Activated CD4-positive, alpha-beta T cell treated with anti-CD3 and anti-CD28 coated beads for 48 hours (primary cell): Measurements from ENCODE around the gene SLC35F6.
"Not testable (repeated sequence)": the region's sequence is repeated elsewhere in the genome, so short reads cannot be mapped to it uniquely, and the experiment has no call there.

Experiments
- DNase-seq: peaks from one replicate; pipeline ENCODE4 v3.0.0-alpha.2; 2020

The SLC35F6 gene

GRCh38 chr2:26757873-26758789, 6.0 kb upstream of the SLC35F6 start:
- peak; percentile 40 for DNase-seq

- no peak for DNase-seq
Measured at GRCh38 chr2:26758790-26759321, 5.2 kb upstream of the SLC35F6 start.

GRCh38 chr2:26759845-26760244, 4.2 kb upstream of the SLC35F6 start:
- DNase-seq: no peak

GRCh38 chr2:26760991-26761390, 3.1 kb upstream of the SLC35F6 start:
- not testable (repeated sequence) for DNase-seq

GRCh38 chr2:26763019-26763418, 1.1 kb upstream of the SLC35F6 start:
- no peak for DNase-seq

- no peak for DNase-seq
Measured at GRCh38 chr2:26764906-26765305, 822 bp downstream of the SLC35F6 start.

- DNase-seq: no peak
Measured at GRCh38 chr2:26765475-26766200, 1.6 kb downstream of the SLC35F6 start.

GRCh38 chr2:26767129-26767528, 3.0 kb downstream of the SLC35F6 start:
- DNase-seq: no peak

- no peak for DNase-seq
Measured at GRCh38 chr2:26767894-26768487, 3.9 kb downstream of the SLC35F6 start.

- DNase-seq: no peak
Measured at GRCh38 chr2:26768759-26769088, 4.6 kb downstream of the SLC35F6 start.

GRCh38 chr2:26769089-26769761, 5.1 kb downstream of the SLC35F6 start:
- DNase-seq: peak; percentile 13

GRCh38 chr2:26770986-26771586, 7.0 kb downstream of the SLC35F6 start:
- DNase-seq: peak; percentile 51

GRCh38 chr2:26772064-26773001, 8.2 kb downstream of the SLC35F6 start:
- peak; percentile 41 for DNase-seq

- DNase-seq: no peak
Measured at GRCh38 chr2:26776195-26776800, 12.2 kb downstream of the SLC35F6 start.

GRCh38 chr2:26778098-26778497, 14.0 kb downstream of the SLC35F6 start:
- DNase-seq: no peak

GRCh38 chr2:26778507-26778906, 14.4 kb downstream of the SLC35F6 start:
- no peak for DNase-seq

- no peak for DNase-seq
Measured at GRCh38 chr2:26780203-26780760, 16.2 kb downstream of the SLC35F6 start.

GRCh38 chr2:26782876-26783704, 19.0 kb downstream of the SLC35F6 start:
- DNase-seq: no peak

GRCh38 chr2:26784570-26785234, 20.6 kb downstream of the SLC35F6 start:
- DNase-seq: no peak
